HG03565 (cell line): ENCODE measurements around the gene CFB.

Source experiments
- ATAC-seq: cut with Tn5 transposase; IDR thresholded peaks from one replicate; pipeline ENCODE4 v1.9.1; 2021; ENCODE audit warnings: mild to moderate bottlenecking, moderate library complexity; ENCODE audit not compliant: unreplicated experiment

The CFB gene

GRCh38 chr6:31948306-31948705 is 2.4 kb downstream of the CFB start:
- no peak for ATAC-seq

- ATAC-seq = no peak
Observed at GRCh38 chr6:31948753-31949413, 3.0 kb downstream of the CFB start.

- no peak for ATAC-seq
Observed at GRCh38 chr6:31949926-31950548, 4.1 kb downstream of the CFB start.

- no peak for ATAC-seq
Observed at GRCh38 chr6:31952140-31952805, 6.4 kb downstream of the CFB start.

- no peak for ATAC-seq
Observed at GRCh38 chr6:31952890-31953289, 7.0 kb downstream of the CFB start.

- no peak for ATAC-seq
Observed at GRCh38 chr6:31954511-31954910, 8.6 kb downstream of the CFB start.

GRCh38 chr6:31956796-31957195 is 10.9 kb downstream of the CFB start:
- no peak for ATAC-seq

- no peak for ATAC-seq
Observed at GRCh38 chr6:31958412-31958740, 12.5 kb downstream of the CFB start.

GRCh38 chr6:31958741-31959739 is 13.1 kb downstream of the CFB start, which contains the start of the genes NELFE and SKIC2:
NELFE (minus strand) TSS chr6:31958971; CDS start chr6:31958446, 525 bp downstream.
SKIC2 (plus strand) TSS chr6:31959175; CDS start chr6:31959193, 18 bp downstream.
- ATAC-seq = peak; percentile 92

- no peak for ATAC-seq
Observed at GRCh38 chr6:31961616-31962015, 15.7 kb downstream of the CFB start.

- ATAC-seq = no peak
Observed at GRCh38 chr6:31963921-31964320, 18.0 kb downstream of the CFB start.

GRCh38 chr6:31965700-31966099 is 19.8 kb downstream of the CFB start:
- no peak for ATAC-seq

GRCh38 chr6:31966506-31966905 is 20.6 kb downstream of the CFB start:
- ATAC-seq = no peak

- no peak for ATAC-seq
Observed at GRCh38 chr6:31966997-31967925, 21.4 kb downstream of the CFB start.

GRCh38 chr6:31967926-31968320 is 22.0 kb downstream of the CFB start:
- no peak for ATAC-seq

- no peak for ATAC-seq
Observed at GRCh38 chr6:31968326-31968725, 22.4 kb downstream of the CFB start.

GRCh38 chr6:31968791-31969711 is 23.2 kb downstream of the CFB start:
- ATAC-seq = no peak

GRCh38 chr6:31969712-31970603 is 24.1 kb downstream of the CFB start:
- no peak for ATAC-seq
